SK-N-MC (cell line): ENCODE measurements around the gene RGS9.

ENCODE experiments used
- EZH2 ChIP-seq: fragments of 200-600 bp; sonication (generic); IDR thresholded peaks from one replicate; pipeline ENCODE4 v1.6.1; 2017; ENCODE audit warnings: antibody characterized with exemption
- FOXP2 ChIP-seq: optimal IDR thresholded peaks from 2 replicates; pipeline ENCODE3; 2011; ENCODE audit warnings: mild to moderate bottlenecking, moderate library complexity; ENCODE audit not compliant: insufficient read depth; ENCODE audit errors: extremely low read length, control extremely low read depth
- POLR2AphosphoS5 ChIP-seq: IDR thresholded peaks from 2 replicates; pipeline ENCODE4 v1.6.1; 2012; ENCODE audit warnings: mild to moderate bottlenecking, low read depth, low read length, borderline replicate concordance

DNA sequence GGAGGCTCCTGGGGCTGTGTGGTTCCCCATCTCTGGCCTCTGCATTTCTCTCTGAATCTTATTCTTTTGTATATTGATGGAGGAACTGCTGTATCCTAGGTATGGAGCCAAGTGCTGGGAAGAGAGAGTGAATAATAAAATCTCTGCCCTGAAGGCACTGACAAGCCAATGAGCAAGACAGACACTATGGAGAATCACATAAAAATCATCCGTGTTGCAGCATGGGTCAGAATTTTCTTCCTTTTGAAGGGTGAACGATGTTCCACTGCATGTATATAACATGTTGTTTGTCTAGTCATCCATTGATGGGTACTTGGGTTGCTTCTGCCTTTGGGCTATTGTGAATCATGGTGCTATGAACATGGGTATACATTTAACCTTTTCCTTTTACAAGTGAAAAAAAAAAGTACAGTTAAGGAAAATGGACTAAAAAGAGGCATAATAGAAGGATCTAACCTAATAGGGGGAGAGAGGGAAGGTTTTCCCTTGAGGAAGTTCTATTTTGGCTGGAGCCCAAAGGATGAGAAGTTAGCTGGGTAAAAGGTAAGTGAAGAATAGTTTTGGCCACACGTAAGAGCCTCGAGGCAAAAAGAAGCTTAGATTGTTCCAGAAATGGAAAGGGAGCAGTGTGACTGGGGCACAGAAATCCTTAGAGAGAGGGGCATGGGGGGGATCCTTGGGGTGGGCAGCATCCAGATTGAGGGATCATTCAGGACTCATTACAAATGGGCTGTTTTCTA, 48.4 kb upstream of the RGS9 start:
- TF ChIP-seq EZH2 (no peak), POLR2AphosphoS5 (no peak), FOXP2 (no peak)
